MM.1S (cell line): ENCODE results near the gene TP73.

Experiments
- DNase-seq: peaks from one replicate; pipeline ENCODE4 v3.0.0-alpha.2; 2015
- H2AFZ ChIP-seq: fragments of 300-600 bp; sonication (generic); 2 replicates; pipeline ENCODE4 v1.6.0; 2016; ENCODE audit warnings: antibody characterized with exemption, low read length
- H3F3A ChIP-seq: fragments of 300-600 bp; sonication (generic); 2 replicates; pipeline ENCODE4 v1.6.1; 2016; ENCODE audit warnings: mild to moderate bottlenecking, antibody characterized with exemption, low read length, moderate library complexity, mixed read lengths; ENCODE audit not compliant: insufficient read depth
- H3K27ac ChIP-seq: fragments of 300-600 bp; sonication (generic); 2 replicates; pipeline ENCODE4 v1.5.1; 2016; ENCODE audit warnings: mild to moderate bottlenecking, low read length
- H3K27me3 ChIP-seq: fragments of 300-600 bp; sonication (generic); replicated peaks from 2 replicates; pipeline ENCODE4 v1.6.0; 2016; ENCODE audit warnings: low read length; ENCODE audit not compliant: insufficient read depth
- H3K36me3 ChIP-seq: fragments of 300-600 bp; sonication (generic); replicated peaks from 2 replicates; pipeline ENCODE4 v1.6.1; 2016; ENCODE audit warnings: mild to moderate bottlenecking, low read length, mixed read lengths; ENCODE audit not compliant: insufficient read depth
- H3K4me1 ChIP-seq: fragments of 300-600 bp; sonication (generic); 2 replicates; pipeline ENCODE4 v1.6.1; 2016; ENCODE audit warnings: low read length, mixed read lengths
- H3K4me2 ChIP-seq: fragments of 300-600 bp; sonication (generic); 2 replicates; pipeline ENCODE4 v1.6.0; 2016; ENCODE audit warnings: low read depth, low read length
- H3K4me3 ChIP-seq: fragments of 300-600 bp; sonication (generic); 2 replicates; pipeline ENCODE4 v1.5.1; 2016; ENCODE audit warnings: low read length, mixed read lengths
- H3K79me2 ChIP-seq: fragments of 300-600 bp; sonication (generic); 2 replicates; pipeline ENCODE4 v1.6.1; 2016; ENCODE audit warnings: mixed run types, low read length, mixed read lengths
- H3K9ac ChIP-seq: fragments of 300-600 bp; sonication (generic); 2 replicates; pipeline ENCODE4 v1.6.1; 2016; ENCODE audit warnings: low read length, mixed read lengths
- H3K9me2 ChIP-seq: fragments of 300-600 bp; sonication (generic); replicated peaks from 2 replicates; pipeline ENCODE4 v1.6.1; 2016; ENCODE audit warnings: mild to moderate bottlenecking, low read length, mixed read lengths; ENCODE audit not compliant: insufficient read depth
- H3K9me3 ChIP-seq: fragments of 300-600 bp; sonication (generic); replicated peaks from 2 replicates; pipeline ENCODE4 v1.6.1; 2016; ENCODE audit warnings: mild to moderate bottlenecking, low read length, mixed read lengths; ENCODE audit not compliant: insufficient read depth
- H4K20me1 ChIP-seq: fragments of 300-600 bp; sonication (generic); 2 replicates; pipeline ENCODE4 v1.6.1; 2016; ENCODE audit warnings: mild to moderate bottlenecking, low read length, moderate library complexity, mixed read lengths; ENCODE audit not compliant: insufficient read depth
- EZH2 ChIP-seq: fragments of 300-600 bp; sonication (generic); optimal IDR thresholded peaks from 2 replicates; pipeline ENCODE3; 2017; ENCODE audit warnings: low read depth, mild to moderate bottlenecking, antibody characterized with exemption, low read length, mixed read lengths
- EZH2phosphoT487 ChIP-seq: fragments of 300-600 bp; sonication (generic); IDR thresholded peaks from 2 replicates; pipeline ENCODE4 v1.6.1; 2018; ENCODE audit warnings: antibody characterized with exemption, low read length
- TF ChIP-seq, protein P1 (sequence below): fragments of 300-600 bp; sonication (generic); IDR thresholded peaks from 2 replicates; pipeline ENCODE4 v1.5.1; 2016; ENCODE audit warnings: antibody characterized with exemption, low read length, mixed read lengths

Gene TP73

DNA sequence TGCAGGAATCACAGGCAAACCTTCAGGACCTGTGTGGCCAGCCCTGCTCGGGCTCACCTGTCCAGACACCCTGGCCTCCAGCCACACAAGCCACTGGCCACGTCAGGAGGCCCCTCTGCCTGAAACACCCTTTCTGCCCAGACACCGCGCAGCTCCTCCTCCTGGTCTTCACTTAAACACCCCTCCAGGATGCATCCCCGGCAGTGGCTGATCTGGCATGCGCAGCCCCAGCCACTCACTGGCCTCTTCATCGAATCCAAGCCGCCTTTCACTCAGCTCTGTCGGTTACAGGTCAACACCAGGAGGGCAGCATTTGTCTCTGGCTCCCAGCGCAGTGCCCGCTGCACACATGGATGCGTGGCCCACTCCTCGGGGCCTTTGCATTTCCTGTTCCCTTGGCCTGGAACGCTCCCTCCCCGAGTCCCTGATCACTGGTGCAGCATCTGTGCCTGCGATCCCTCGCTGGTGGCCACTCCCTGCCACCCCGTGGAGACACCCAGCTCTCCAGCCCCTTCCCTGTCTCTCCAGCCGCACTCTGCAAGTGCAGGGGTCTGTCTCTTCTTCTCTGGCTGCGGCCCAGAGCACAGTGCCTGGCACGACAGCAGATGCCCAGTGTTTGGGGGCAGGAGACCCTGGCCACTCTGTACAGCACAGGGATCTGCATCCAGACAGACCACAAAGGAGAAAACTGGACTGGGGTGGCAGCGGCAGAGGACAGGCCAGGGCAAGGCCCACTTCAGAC is 18.1 kb upstream of the TP73 start:
- H3K4me3 ChIP-seq = no peak overlapping the region
- H3K9me3 ChIP-seq = no peaks in the 10 kb centered on the region
- no peaks in the 10 kb centered on the region for H4K20me1 ChIP-seq
- H3K27me3 ChIP-seq = no peaks in the 10 kb centered on the region
- no peak overlapping the region for H3K4me2 ChIP-seq
- no peak for DNase-seq
- peaks cover 6% of the 10 kb centered on the region; the same call in 1 of the 2 replicates for H3K36me3 ChIP-seq
- no peak overlapping the region for H3K9ac ChIP-seq
- TF ChIP-seq, protein P1, sequence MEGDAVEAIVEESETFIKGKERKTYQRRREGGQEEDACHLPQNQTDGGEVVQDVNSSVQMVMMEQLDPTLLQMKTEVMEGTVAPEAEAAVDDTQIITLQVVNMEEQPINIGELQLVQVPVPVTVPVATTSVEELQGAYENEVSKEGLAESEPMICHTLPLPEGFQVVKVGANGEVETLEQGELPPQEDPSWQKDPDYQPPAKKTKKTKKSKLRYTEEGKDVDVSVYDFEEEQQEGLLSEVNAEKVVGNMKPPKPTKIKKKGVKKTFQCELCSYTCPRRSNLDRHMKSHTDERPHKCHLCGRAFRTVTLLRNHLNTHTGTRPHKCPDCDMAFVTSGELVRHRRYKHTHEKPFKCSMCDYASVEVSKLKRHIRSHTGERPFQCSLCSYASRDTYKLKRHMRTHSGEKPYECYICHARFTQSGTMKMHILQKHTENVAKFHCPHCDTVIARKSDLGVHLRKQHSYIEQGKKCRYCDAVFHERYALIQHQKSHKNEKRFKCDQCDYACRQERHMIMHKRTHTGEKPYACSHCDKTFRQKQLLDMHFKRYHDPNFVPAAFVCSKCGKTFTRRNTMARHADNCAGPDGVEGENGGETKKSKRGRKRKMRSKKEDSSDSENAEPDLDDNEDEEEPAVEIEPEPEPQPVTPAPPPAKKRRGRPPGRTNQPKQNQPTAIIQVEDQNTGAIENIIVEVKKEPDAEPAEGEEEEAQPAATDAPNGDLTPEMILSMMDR = no peak
- no peak for TF ChIP-seq EZH2
- TF ChIP-seq EZH2phosphoT487 = no peak
- no peak overlapping the region for H3K27ac ChIP-seq
- no peaks in the 10 kb centered on the region for H3K79me2 ChIP-seq
- peaks cover 21% of the 10 kb centered on the region for H3K4me1 ChIP-seq
- peaks cover 17% of the 10 kb centered on the region for H3F3A ChIP-seq
- H3K9me2 ChIP-seq = no peaks in the 10 kb centered on the region
- no peak overlapping the region for H2AFZ ChIP-seq

DNA sequence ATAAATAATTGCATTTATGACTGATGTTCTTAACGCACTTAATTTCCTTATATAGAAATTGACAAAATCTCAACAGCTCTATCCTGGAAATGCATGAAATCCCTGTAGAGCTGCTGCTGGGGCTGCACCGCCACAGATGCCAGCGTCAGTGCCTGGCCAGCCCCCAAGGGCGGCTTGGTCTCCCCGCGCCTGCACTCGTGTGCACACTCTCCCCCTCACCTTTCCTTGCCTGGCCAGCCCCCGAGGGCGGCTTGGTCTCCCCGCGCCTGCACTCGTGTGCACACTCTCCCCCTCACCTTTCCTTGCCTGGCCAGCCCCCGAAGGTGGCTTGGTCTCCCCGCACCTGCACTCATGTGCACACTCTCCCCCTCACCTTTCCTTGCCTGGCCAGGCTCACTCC is 16.2 kb upstream of the TP73 start:
- Histone ChIP-seq H3K9me2 (no peaks in the 10 kb centered on the region), H3K9ac (no peak overlapping the region), H3K27me3 (no peaks in the 10 kb centered on the region), H3K9me3 (no peaks in the 10 kb centered on the region), H3K79me2 (no peaks in the 10 kb centered on the region), H3K27ac (no peak overlapping the region), H3K4me1 (peaks cover 3% of the 10 kb centered on the region), H2AFZ (no peak overlapping the region), H3K4me3 (no peak overlapping the region), H3F3A (no peaks in the 10 kb centered on the region), H3K36me3 (peaks cover 6% of the 10 kb centered on the region; the same call in 1 of the 2 replicates), H3K4me2 (no peak overlapping the region), H4K20me1 (no peaks in the 10 kb centered on the region)
- DNase-seq = no peak
- TF ChIP-seq, protein P1 = no peak
- TF ChIP-seq EZH2 = no peak
- TF ChIP-seq EZH2phosphoT487 = no peak

DNA sequence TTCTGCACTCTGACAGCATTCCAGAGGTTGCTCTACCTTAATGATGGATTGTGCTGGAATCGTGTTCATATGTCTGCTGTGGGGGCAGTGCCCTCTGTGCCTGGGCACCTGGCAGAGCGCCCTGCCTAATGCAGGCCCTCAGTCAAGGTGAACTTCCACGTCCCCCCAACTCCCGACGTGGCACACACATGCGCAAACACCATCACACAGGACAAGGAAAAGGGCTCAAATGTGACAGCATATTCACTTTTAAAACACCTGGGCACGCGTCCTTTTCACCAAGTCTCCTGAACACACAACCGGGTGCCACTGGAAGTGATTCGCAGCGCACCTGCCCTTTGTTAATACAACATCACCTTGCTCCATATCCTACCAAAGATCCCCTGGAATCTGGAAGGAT is 15.8 kb upstream of the TP73 start:
- no peaks in the 10 kb centered on the region for H3K9me2 ChIP-seq
- H2AFZ ChIP-seq = no peak overlapping the region
- no peaks in the 10 kb centered on the region for H3K79me2 ChIP-seq
- no peak overlapping the region for H3K27ac ChIP-seq
- H3K9me3 ChIP-seq = no peaks in the 10 kb centered on the region
- H3K9ac ChIP-seq = no peak overlapping the region
- no peaks in the 10 kb centered on the region for H3F3A ChIP-seq
- H3K4me3 ChIP-seq = no peak overlapping the region
- no peak for TF ChIP-seq EZH2
- TF ChIP-seq EZH2phosphoT487 = no peak
- TF ChIP-seq, protein P1 = no peak
- peaks cover 6% of the 10 kb centered on the region; the same call in 1 of the 2 replicates for H3K36me3 ChIP-seq
- H4K20me1 ChIP-seq = no peaks in the 10 kb centered on the region
- no peak for DNase-seq
- no peaks in the 10 kb centered on the region for H3K27me3 ChIP-seq
- no peaks in the 10 kb centered on the region for H3K4me1 ChIP-seq
- no peak overlapping the region for H3K4me2 ChIP-seq
